Measurements from ENCODE around the gene NADK. TPM values are rescaled to one million over a fixed set of nuclear protein-coding genes. Genes with fewer than 3 reads are reported as not detected.

NADK gene
- total RNA-seq, 1 experiment from 2014 or later: 107 TPM

DNA sequence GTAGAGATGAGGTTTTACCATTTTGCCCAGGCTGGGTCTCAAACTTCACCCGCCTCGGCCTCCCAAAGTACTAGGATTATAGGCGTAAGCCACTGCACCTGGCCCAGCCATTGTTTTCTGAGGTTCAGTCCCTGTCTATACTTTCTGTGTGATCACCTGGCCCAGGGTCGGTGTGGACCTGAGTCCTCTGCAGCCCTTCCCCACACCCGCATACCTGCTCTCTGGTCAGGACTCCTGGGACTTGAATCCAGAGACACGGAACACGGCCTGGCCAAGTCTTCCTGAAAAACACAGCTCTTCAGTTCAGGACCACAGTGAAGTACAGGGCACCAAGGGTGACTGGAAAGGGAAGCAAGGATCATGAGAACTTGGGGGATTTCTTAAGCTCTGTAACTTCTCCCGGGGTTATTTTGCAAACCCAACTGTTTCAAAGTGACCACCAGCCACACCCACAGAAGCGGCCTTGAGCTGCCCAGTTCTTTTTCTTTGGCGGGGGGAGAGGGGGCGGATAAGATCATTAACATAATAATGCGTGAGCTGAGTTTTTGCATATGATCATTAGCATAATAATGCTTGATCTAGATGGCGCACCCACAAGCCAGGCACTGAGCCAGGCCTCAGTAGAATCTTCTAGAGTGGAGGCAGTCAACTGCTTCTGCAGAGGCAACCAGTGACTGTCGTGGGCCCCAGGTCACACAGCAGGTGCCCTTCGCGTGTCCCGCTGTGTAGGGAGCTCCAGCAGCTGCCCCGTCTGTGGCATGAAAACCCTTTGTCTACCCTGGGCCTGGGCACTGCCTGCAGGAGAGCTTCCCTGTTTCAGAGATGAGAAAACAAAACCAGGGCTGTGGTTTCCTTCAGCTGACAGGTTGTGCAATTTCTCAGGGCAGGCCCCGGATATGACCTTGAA, 1.7 kb upstream of the NADK start:
- DNase-seq (ENCODE audit: unreplicated experiment): peak; percentile 91
- Mint-ChIP-seq H3K27me3 (ENCODE audit: insufficient read depth, unreplicated experiment) (no peaks in the 10 kb centered on the region), H3K36me3 (ENCODE audit: insufficient read depth, unreplicated experiment) (peaks cover 34% of the 10 kb centered on the region), H3K9me3 (ENCODE audit: unreplicated experiment) (no peaks in the 10 kb centered on the region), H3K27ac (ENCODE audit: low read depth, unreplicated experiment) (peak overlapping the region; percentile 63), H3K4me3 (ENCODE audit: unreplicated experiment) (peak overlapping the region; percentile 82), H3K4me1 (ENCODE audit: insufficient read depth, unreplicated experiment) (peaks cover 36% of the 10 kb centered on the region)
- ChIA-PET POLR2A (interaction anchor here (0.7 to 5.2 kb wide), 7 partner anchors 14 to 436 kb away, joined by 3 to 54 read pairs (median 9); no protein-coding TSS in a partner anchor), CTCF (interaction anchor here (0.7 to 1.4 kb wide), 5 partner anchors 125 to 470 kb away, joined by 3 to 7 read pairs (median 3); no protein-coding TSS in a partner anchor)
- TF ChIP-seq CTCF (IDR thresholded peaks at IDR 0.05; ENCODE audit: unreplicated experiment): no peak
- intact Hi-C loops (cut with micrococcal nuclease): loop anchor here (2.0 to 5.0 kb wide), 3 partner anchors 15 to 127 kb away; partner anchors contain the start of gene GNB1
- BruUV-seq (replicated peaks): no TSS peak

GRCh38 chr1:1779320-1779675, 1.0 kb upstream of the NADK start:
- TF ChIP-seq CTCF (IDR thresholded peaks at IDR 0.05; ENCODE audit: unreplicated experiment): no peak
- Mint-ChIP-seq H3K36me3 (ENCODE audit: insufficient read depth, unreplicated experiment) (peaks cover 34% of the 10 kb centered on the region), H3K27ac (ENCODE audit: low read depth, unreplicated experiment) (peak overlapping the region; percentile 54), H3K27me3 (ENCODE audit: insufficient read depth, unreplicated experiment) (no peaks in the 10 kb centered on the region), H3K9me3 (ENCODE audit: unreplicated experiment) (no peaks in the 10 kb centered on the region), H3K4me1 (ENCODE audit: insufficient read depth, unreplicated experiment) (peaks cover 36% of the 10 kb centered on the region), H3K4me3 (ENCODE audit: unreplicated experiment) (peak overlapping the region; percentile 82)
- intact Hi-C loops (cut with micrococcal nuclease): loop anchor here (5.0 kb wide), 1 partner anchor 113 kb away; the partner anchor contains the start of gene GNB1
- ChIA-PET CTCF (interaction anchor here (0.7 to 1.4 kb wide), 4 partner anchors 10 to 470 kb away, joined by 3 to 7 read pairs (median 3); no protein-coding TSS in a partner anchor), POLR2A (interaction anchor here (0.7 to 5.2 kb wide), 7 partner anchors 14 to 435 kb away, joined by 3 to 54 read pairs (median 4); no protein-coding TSS in a partner anchor)
- no peak for DNase-seq (ENCODE audit: unreplicated experiment)
- no TSS peak for BruUV-seq (replicated peaks)

DNA sequence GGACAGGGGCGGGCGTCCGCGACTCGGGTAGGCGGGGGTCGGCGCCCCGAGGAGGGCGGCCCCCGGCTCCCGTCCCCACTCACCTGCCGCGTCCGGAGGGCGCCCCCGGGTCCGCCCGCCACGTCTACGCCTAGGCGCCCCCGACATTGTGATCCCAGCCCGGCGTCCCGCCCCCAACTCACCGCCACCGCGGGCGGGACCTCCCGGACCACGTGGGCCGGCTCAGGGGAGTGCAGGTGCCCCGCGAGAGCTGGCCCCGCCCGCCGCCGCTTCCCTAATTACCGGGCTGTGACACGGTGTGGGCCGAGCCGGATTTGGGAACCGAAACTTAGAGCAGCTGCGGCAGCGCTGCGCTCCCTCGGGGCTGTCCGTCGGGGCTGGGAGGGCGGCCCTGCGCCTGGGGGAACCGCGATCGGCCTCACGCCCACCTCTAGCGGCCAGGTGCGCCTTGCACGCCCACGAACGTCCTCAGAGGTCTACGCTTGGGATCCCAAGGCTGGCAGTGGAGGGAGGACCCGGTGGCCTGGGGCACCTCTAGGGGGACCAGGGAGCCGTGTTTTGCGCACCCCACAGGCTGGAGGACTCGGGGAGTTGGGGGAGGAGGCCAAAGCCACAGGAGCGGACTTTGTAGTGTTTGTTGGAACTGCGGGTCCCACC, 521 bp upstream of the NADK start:
- peaks cover 36% of the 10 kb centered on the region for H3K4me1 Mint-ChIP-seq (ENCODE audit: insufficient read depth, unreplicated experiment)
- no peaks in the 10 kb centered on the region for H3K27me3 Mint-ChIP-seq (ENCODE audit: insufficient read depth, unreplicated experiment)
- intact Hi-C loops (cut with micrococcal nuclease): loop anchor here (5.0 kb wide), 1 partner anchor 114 kb away; the partner anchor contains the start of gene GNB1
- POLR2A ChIA-PET: interaction anchor here (0.7 to 5.2 kb wide), 6 partner anchors 13 to 129 kb away, joined by 3 to 54 read pairs (median 7); no protein-coding TSS in a partner anchor
- H3K36me3 Mint-ChIP-seq (ENCODE audit: insufficient read depth, unreplicated experiment): peaks cover 34% of the 10 kb centered on the region
- BruUV-seq (replicated peaks): TSS peak; percentile 63
- H3K4me3 Mint-ChIP-seq (ENCODE audit: unreplicated experiment): peak overlapping the region; percentile 82
- H3K9me3 Mint-ChIP-seq (ENCODE audit: unreplicated experiment): no peaks in the 10 kb centered on the region
- CTCF ChIA-PET: interaction anchor here (0.8 kb wide), 1 partner anchor 9 kb away, joined by 3 read pairs; no protein-coding TSS in a partner anchor
- TF ChIP-seq CTCF (IDR thresholded peaks at IDR 0.05; ENCODE audit: unreplicated experiment): no peak
- peak overlapping the region; percentile 54 for H3K27ac Mint-ChIP-seq (ENCODE audit: low read depth, unreplicated experiment)
- DNase-seq (ENCODE audit: unreplicated experiment): peak; percentile 79

Data from MCF 10A (cell line).